ENCODE results near the gene KLHL1.

DNA sequence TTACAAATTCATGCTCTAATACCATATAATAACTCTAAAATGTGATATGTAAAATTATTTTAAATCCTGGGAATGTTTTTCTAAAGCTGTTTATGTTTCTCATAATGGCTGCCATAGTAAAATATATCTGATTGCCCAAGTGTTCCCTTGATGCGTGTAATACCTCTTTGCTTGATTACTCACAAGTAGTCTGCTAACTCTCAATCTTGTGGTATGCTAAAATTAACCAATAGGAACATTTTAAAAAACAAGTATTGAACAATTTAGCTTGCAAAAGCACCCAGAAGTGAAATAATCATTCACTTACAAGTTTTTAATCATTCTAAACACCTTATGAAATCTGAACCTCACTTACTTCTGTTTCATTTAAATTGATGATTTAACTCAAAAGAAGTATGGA is 386.6 kb downstream of the KLHL1 start:
- TF ChIP-seq POLR2AphosphoS5 (IDR thresholded peaks at IDR 0.05; ENCODE audit: low read depth, low read length) (no peak), FOSL1 (IDR thresholded peaks at IDR 0.05; ENCODE audit: low read depth) (no peak), POLR2A (IDR thresholded peaks at IDR 0.05; ENCODE audit: borderline replicate concordance, extremely low read depth, insufficient read depth, insufficient read length) (no peak), YY1 (IDR thresholded peaks at IDR 0.05; ENCODE audit: extremely low read depth, insufficient replicate concordance, low read depth, low read length) (no peak), SP1 (IDR thresholded peaks at IDR 0.05; ENCODE audit: low read depth) (no peak), EGR1 (IDR thresholded peaks at IDR 0.05; ENCODE audit: low read depth) (no peak), CBX3 (IDR thresholded peaks at IDR 0.05; ENCODE audit: low read depth) (no peak), SIN3A (IDR thresholded peaks at IDR 0.05; ENCODE audit: low read depth) (no peak), RAD21 (IDR thresholded peaks at IDR 0.05; ENCODE audit: low read depth) (no peak), EZH2phosphoT487 (IDR thresholded peaks at IDR 0.05; ENCODE audit: borderline replicate concordance) (no peak)
- TF ChIP-seq, protein P1, sequence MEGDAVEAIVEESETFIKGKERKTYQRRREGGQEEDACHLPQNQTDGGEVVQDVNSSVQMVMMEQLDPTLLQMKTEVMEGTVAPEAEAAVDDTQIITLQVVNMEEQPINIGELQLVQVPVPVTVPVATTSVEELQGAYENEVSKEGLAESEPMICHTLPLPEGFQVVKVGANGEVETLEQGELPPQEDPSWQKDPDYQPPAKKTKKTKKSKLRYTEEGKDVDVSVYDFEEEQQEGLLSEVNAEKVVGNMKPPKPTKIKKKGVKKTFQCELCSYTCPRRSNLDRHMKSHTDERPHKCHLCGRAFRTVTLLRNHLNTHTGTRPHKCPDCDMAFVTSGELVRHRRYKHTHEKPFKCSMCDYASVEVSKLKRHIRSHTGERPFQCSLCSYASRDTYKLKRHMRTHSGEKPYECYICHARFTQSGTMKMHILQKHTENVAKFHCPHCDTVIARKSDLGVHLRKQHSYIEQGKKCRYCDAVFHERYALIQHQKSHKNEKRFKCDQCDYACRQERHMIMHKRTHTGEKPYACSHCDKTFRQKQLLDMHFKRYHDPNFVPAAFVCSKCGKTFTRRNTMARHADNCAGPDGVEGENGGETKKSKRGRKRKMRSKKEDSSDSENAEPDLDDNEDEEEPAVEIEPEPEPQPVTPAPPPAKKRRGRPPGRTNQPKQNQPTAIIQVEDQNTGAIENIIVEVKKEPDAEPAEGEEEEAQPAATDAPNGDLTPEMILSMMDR (IDR thresholded peaks at IDR 0.05 in 2 of 3, conservative IDR thresholded peaks at IDR 0.05 in 1 of 3; ENCODE audit: borderline replicate concordance in 1 of 3, insufficient read depth in 1 of 3, low read depth in 2 of 3, low read length in 2 of 3), result no peak
- TF ChIP-seq, protein P2, sequence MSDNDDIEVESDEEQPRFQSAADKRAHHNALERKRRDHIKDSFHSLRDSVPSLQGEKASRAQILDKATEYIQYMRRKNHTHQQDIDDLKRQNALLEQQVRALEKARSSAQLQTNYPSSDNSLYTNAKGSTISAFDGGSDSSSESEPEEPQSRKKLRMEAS (IDR thresholded peaks at IDR 0.05), result no peak
- TF ChIP-seq, protein P3, sequence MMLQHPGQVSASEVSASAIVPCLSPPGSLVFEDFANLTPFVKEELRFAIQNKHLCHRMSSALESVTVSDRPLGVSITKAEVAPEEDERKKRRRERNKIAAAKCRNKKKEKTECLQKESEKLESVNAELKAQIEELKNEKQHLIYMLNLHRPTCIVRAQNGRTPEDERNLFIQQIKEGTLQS (IDR thresholded peaks at IDR 0.05), result no peak
- TF ChIP-seq, protein P4, sequence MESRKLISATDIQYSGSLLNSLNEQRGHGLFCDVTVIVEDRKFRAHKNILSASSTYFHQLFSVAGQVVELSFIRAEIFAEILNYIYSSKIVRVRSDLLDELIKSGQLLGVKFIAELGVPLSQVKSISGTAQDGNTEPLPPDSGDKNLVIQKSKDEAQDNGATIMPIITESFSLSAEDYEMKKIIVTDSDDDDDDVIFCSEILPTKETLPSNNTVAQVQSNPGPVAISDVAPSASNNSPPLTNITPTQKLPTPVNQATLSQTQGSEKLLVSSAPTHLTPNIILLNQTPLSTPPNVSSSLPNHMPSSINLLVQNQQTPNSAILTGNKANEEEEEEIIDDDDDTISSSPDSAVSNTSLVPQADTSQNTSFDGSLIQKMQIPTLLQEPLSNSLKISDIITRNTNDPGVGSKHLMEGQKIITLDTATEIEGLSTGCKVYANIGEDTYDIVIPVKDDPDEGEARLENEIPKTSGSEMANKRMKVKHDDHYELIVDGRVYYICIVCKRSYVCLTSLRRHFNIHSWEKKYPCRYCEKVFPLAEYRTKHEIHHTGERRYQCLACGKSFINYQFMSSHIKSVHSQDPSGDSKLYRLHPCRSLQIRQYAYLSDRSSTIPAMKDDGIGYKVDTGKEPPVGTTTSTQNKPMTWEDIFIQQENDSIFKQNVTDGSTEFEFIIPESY (IDR thresholded peaks at IDR 0.05; ENCODE audit: extremely low read depth, insufficient replicate concordance, low read length), result no peak

Measured in HCT116 (cell line).